Measurements from ENCODE around the gene TRMT10A.

TRMT10A gene, protein sequence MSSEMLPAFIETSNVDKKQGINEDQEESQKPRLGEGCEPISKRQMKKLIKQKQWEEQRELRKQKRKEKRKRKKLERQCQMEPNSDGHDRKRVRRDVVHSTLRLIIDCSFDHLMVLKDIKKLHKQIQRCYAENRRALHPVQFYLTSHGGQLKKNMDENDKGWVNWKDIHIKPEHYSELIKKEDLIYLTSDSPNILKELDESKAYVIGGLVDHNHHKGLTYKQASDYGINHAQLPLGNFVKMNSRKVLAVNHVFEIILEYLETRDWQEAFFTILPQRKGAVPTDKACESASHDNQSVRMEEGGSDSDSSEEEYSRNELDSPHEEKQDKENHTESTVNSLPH

DNA sequence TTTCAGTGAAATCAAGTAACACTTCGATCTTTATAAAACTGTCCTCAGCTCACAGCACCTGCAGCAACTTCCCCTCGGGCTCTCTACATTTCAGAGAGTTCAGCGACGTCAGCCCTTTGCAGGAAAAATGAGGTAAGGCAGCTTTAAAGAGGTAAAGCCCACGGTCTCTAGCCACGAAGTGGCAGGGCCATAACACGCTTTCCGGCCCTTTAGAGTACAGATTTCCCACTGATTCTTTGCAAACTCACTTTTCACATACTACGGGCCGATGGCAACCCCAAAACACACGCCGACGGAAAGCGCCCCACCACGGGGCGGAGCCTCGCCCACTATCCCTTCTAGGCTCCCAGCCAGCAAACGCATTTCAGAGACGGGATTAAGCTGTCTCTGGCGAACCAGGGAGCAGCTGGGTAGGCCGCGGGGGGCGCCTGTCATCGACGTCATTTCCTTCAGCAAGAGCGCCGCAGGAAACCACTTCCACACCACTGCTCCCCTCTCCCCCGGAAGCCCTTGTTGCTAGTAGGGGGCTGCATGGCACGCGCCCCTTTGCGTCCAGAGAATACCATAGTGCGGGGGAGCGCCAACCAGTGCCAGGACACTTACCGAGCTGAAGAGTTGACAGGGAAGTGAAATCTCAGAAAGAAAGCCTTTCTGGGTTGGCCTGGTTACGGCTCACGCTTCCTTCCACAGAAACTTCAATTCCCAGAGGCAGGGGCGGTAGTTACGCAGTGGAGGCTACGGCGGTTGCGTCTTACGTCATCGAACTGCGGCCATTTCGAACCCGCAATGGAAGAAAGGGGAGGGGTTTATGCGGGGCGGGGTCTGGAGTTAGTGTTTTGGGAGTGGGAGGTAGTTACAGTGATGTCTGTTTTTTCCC lies at the start of gene TRMT10A:
TRMT10A (minus strand) TSS at position 730 of the 877 bp plus-strand sequence. CDS start 4,701 bp downstream, outside the sequence.
- H3K4me1 ChIP-seq (ENCODE audit: low read depth, poor library complexity, severe bottlenecking) = peaks cover 9% of the 10 kb centered on the region
- peak within 1 kb of the TSS; percentile 75 for H3K9ac ChIP-seq
- no peak within 1 kb of the TSS for H3K4me3 ChIP-seq (IDR thresholded peaks at IDR 0.05; ENCODE audit: insufficient read depth, low read depth, low read length)
- peak within 1 kb of the TSS; percentile 85 for H3K27ac ChIP-seq
- TF ChIP-seq, protein P1, sequence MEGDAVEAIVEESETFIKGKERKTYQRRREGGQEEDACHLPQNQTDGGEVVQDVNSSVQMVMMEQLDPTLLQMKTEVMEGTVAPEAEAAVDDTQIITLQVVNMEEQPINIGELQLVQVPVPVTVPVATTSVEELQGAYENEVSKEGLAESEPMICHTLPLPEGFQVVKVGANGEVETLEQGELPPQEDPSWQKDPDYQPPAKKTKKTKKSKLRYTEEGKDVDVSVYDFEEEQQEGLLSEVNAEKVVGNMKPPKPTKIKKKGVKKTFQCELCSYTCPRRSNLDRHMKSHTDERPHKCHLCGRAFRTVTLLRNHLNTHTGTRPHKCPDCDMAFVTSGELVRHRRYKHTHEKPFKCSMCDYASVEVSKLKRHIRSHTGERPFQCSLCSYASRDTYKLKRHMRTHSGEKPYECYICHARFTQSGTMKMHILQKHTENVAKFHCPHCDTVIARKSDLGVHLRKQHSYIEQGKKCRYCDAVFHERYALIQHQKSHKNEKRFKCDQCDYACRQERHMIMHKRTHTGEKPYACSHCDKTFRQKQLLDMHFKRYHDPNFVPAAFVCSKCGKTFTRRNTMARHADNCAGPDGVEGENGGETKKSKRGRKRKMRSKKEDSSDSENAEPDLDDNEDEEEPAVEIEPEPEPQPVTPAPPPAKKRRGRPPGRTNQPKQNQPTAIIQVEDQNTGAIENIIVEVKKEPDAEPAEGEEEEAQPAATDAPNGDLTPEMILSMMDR (conservative IDR thresholded peaks at IDR 0.05; ENCODE audit: low read depth, low read length) = no peak
- peak within 1 kb of the TSS; percentile 69 for H3K4me2 ChIP-seq
- H3K79me2 ChIP-seq (ENCODE audit: insufficient read depth, low read depth) = no peaks in the 10 kb centered on the region
- H3K36me3 ChIP-seq (ENCODE audit: insufficient read depth) = no peaks in the 10 kb centered on the region
- peak within 1 kb of the TSS; percentile 71 for H2AFZ ChIP-seq (ENCODE audit: low read depth)
- H4K20me1 ChIP-seq (ENCODE audit: insufficient read depth) = no peaks in the 10 kb centered on the region
- no peaks in the 10 kb centered on the region for H3K27me3 ChIP-seq (ENCODE audit: insufficient read depth, low read depth)

DNA sequence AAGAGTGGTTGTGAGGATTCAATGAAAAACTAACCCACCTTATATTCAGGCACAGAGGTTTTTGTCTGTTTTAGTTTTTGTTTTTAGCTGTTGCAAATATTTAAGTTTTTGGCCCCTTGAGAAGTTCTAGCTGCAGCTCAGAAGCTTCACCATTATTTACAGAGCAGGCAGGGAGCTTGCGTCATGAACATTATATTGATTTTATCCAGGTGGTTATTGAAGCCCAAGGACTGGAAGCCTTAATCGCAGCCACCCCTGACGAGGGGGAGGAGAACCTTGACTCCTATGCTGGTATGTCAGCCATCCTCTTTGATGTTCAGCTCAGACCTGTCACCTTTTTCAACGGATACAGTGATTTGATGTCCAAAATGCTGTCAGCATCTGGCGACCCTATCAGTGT lies 48.9 kb upstream of the TRMT10A start:
- no peak overlapping the region for H3K27ac ChIP-seq
- no peaks in the 10 kb centered on the region for H4K20me1 ChIP-seq (ENCODE audit: insufficient read depth)
- no peaks in the 10 kb centered on the region for H3K79me2 ChIP-seq (ENCODE audit: insufficient read depth, low read depth)
- H3K27me3 ChIP-seq (ENCODE audit: insufficient read depth, low read depth) = no peaks in the 10 kb centered on the region
- TF ChIP-seq, protein P1 (conservative IDR thresholded peaks at IDR 0.05; ENCODE audit: low read depth, low read length) = no peak
- no peak overlapping the region for H3K4me3 ChIP-seq (IDR thresholded peaks at IDR 0.05; ENCODE audit: insufficient read depth, low read depth, low read length)
- H3K4me2 ChIP-seq = no peak overlapping the region
- no peak overlapping the region for H3K9ac ChIP-seq
- H3K4me1 ChIP-seq (ENCODE audit: low read depth, poor library complexity, severe bottlenecking) = no peaks in the 10 kb centered on the region
- H2AFZ ChIP-seq (ENCODE audit: low read depth) = no peak overlapping the region
- no peaks in the 10 kb centered on the region for H3K36me3 ChIP-seq (ENCODE audit: insufficient read depth)

DNA sequence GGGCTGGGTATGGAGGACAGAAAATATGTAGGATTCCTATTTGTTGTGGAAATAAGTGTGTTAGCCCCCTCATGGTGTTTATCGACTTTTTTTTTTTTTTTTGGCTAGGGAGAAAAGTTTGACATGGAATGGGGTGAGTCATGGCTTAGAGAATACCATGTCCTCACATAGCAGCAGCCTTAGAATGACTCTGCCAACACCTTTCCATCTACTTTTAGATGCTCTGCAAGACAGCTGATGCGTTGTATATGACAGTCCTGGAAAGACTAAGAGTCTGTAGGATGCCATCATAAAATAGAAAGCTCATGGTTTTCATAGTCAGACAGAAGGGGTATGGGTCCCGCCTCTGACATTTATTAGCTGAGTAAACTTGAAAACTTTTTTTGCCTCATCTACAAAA lies 48.4 kb upstream of the TRMT10A start:
- Histone ChIP-seq H3K4me3 (IDR thresholded peaks at IDR 0.05; ENCODE audit: insufficient read depth, low read depth, low read length) (no peak overlapping the region), H3K4me2 (no peak overlapping the region), H3K4me1 (ENCODE audit: low read depth, poor library complexity, severe bottlenecking) (no peaks in the 10 kb centered on the region), H3K27ac (no peak overlapping the region), H3K9ac (no peak overlapping the region), H3K79me2 (ENCODE audit: insufficient read depth, low read depth) (no peaks in the 10 kb centered on the region), H3K27me3 (ENCODE audit: insufficient read depth, low read depth) (no peaks in the 10 kb centered on the region), H2AFZ (ENCODE audit: low read depth) (no peak overlapping the region), H4K20me1 (ENCODE audit: insufficient read depth) (no peaks in the 10 kb centered on the region), H3K36me3 (ENCODE audit: insufficient read depth) (no peaks in the 10 kb centered on the region)
- TF ChIP-seq, protein P1 (conservative IDR thresholded peaks at IDR 0.05; ENCODE audit: low read depth, low read length) = no peak

DNA sequence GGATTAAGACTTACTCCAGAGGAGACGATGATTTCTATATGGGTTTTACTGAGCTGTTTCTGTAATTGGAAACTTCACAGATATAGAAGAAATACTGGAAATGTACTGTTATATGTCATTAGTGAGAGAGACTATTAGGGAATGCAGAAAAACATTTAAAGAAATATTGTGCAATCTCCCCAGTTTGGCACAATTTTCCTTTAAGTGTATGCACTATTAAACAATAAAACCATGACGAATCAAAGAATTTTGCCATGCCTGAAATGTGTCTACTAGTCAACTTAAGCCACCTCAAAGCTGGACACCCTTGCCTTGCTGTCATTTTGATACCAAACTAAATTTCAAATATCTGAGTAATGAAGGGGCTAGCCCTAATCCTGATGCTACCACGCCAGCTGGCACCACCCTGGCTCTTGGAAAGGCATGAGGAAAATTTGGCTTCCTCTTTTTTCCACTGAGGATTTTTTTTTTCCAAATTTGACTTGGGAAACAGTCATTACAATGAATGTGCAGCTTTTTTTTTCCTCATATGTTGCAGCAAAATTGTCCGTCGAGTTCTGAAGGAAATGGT lies 46.9 kb upstream of the TRMT10A start:
- Histone ChIP-seq H3K4me3 (IDR thresholded peaks at IDR 0.05; ENCODE audit: insufficient read depth, low read depth, low read length) (no peak overlapping the region), H3K79me2 (ENCODE audit: insufficient read depth, low read depth) (no peaks in the 10 kb centered on the region), H4K20me1 (ENCODE audit: insufficient read depth) (no peaks in the 10 kb centered on the region), H3K27ac (no peak overlapping the region), H3K4me1 (ENCODE audit: low read depth, poor library complexity, severe bottlenecking) (no peaks in the 10 kb centered on the region), H3K27me3 (ENCODE audit: insufficient read depth, low read depth) (no peaks in the 10 kb centered on the region), H3K4me2 (no peak overlapping the region), H2AFZ (ENCODE audit: low read depth) (no peak overlapping the region), H3K36me3 (ENCODE audit: insufficient read depth) (no peaks in the 10 kb centered on the region), H3K9ac (no peak overlapping the region)
- TF ChIP-seq, protein P1 (conservative IDR thresholded peaks at IDR 0.05; ENCODE audit: low read depth, low read length) = no peak

Data from KMS-11 (cell line).